Stimulated activated naive CD8-positive, alpha-beta T cell treated with anti-CD3 and anti-CD28 coated beads, Interleukin-15, amount 100 ng/mL, for 72 hours (primary cell): ENCODE data around the gene FAM170A.

Experiments used
- ATAC-seq: fragments of 150-1000 bp; cut with Tn5 transposase; 2 replicates; pipeline ENCODE4 v1.10.0; 2021; ENCODE audit warnings: mild to moderate bottlenecking, moderate library complexity
- DNase-seq, 2 donors: peaks; one replicate each; pipeline ENCODE4 v3.0.0; 2021 to 2022
- H3K27ac Mint-ChIP-seq, 2 donors: one replicate each; pipeline ENCODE4 v1.8.0; 2022; ENCODE audit warnings: mild to moderate bottlenecking in 2 of 2, mixed read lengths in 2 of 2, moderate library complexity in 2 of 2
- H3K27me3 Mint-ChIP-seq: one replicate; pipeline ENCODE4 v1.8.0; 2022; ENCODE audit warnings: mixed read lengths
- H3K4me1 Mint-ChIP-seq: one replicate; pipeline ENCODE4 v1.8.0; 2022; ENCODE audit warnings: mild to moderate bottlenecking, mixed read lengths
- H3K4me3 Mint-ChIP-seq, 2 donors: one replicate each; pipeline ENCODE4 v1.8.0; 2022; ENCODE audit warnings: mild to moderate bottlenecking in 2 of 2, mixed read lengths in 2 of 2, moderate library complexity in 1 of 2
- H3K9me3 Mint-ChIP-seq, 2 donors: one replicate each; pipeline ENCODE4 v1.8.0; 2022; ENCODE audit warnings: mixed read lengths in 2 of 2

The FAM170A gene

GRCh38 chr5:119681734-119682133 lies 52.4 kb downstream of the FAM170A start:
- no peak overlapping the region for H3K4me3 Mint-ChIP-seq
- H3K27ac Mint-ChIP-seq = no peak overlapping the region
- DNase-seq = no peak
- peaks cover 4 to 7% of the 10 kb centered on the region in 2 donors for H3K9me3 Mint-ChIP-seq
- no peaks in the 10 kb centered on the region for H3K4me1 Mint-ChIP-seq
- no peaks in the 10 kb centered on the region for H3K27me3 Mint-ChIP-seq
- no peak for ATAC-seq

GRCh38 chr5:119682372-119682771 lies 53.0 kb downstream of the FAM170A start:
- H3K27ac Mint-ChIP-seq = no peak overlapping the region
- no peaks in the 10 kb centered on the region for H3K27me3 Mint-ChIP-seq
- no peak for DNase-seq
- no peak for ATAC-seq
- peaks cover 4 to 7% of the 10 kb centered on the region in 2 donors for H3K9me3 Mint-ChIP-seq
- no peak overlapping the region for H3K4me3 Mint-ChIP-seq
- no peaks in the 10 kb centered on the region for H3K4me1 Mint-ChIP-seq
